Keratinocyte (primary cell): ENCODE data around the gene TEX44.

Source experiments
- CTCF ChIP-seq, 3 experiments: IDR thresholded peaks in 1 of 3; conservative IDR thresholded peaks in 1 of 3; optimal IDR thresholded peaks in 1 of 3; 2 replicates in 2 of 3; 3 replicates in 1 of 3; pipeline versions ENCODE3 to v1.5.1; 2011; ENCODE audit warnings: low read length in 3 of 3, mild to moderate bottlenecking in 3 of 3, moderate library complexity in 2 of 3, control low read depth in 1 of 3, inconsistent platforms in 1 of 3; ENCODE audit not compliant: insufficient read depth in 2 of 3; ENCODE audit errors: extremely low read depth in 1 of 3
- EZH2 ChIP-seq: IDR thresholded peaks from one replicate; pipeline ENCODE4 v1.6.1; 2012; ENCODE audit warnings: inconsistent platforms, mild to moderate bottlenecking, low read length, moderate library complexity

- no peak for TF ChIP-seq EZH2
- TF ChIP-seq CTCF (optimal IDR thresholded peaks at IDR 0.05 in 1 of 3, IDR thresholded peaks at IDR 0.05 in 1 of 3, conservative IDR thresholded peaks at IDR 0.05 in 1 of 3; ENCODE audit: extremely low read depth in 1 of 3, insufficient read depth in 2 of 3, low read length in 3 of 3): no peak
Observed at GRCh38 chr2:231627384-231628120, 34.9 kb downstream of the TEX44 start.
